NT2/D1 (cell line): ENCODE measurements around the gene RBFOX2.

Source experiments
- DNase-seq: peaks from one replicate; pipeline ENCODE4 v3.0.0-alpha.2; 2011; ENCODE audit warnings: low read depth, low spot score
- H3K27me3 ChIP-seq: 2 replicates; pipeline ENCODE4 v1.6.0; 2011; ENCODE audit warnings: mild to moderate bottlenecking; ENCODE audit not compliant: insufficient read length, insufficient read depth
- H3K36me3 ChIP-seq: 2 replicates; pipeline ENCODE4 v1.6.1; 2011; ENCODE audit warnings: mild to moderate bottlenecking, low read length, mixed read lengths; ENCODE audit not compliant: insufficient read depth, insufficient read length
- H3K4me1 ChIP-seq: 2 replicates; pipeline ENCODE4 v1.5.1; 2011; ENCODE audit not compliant: insufficient read depth, insufficient read length
- H3K4me3 ChIP-seq: 2 replicates; pipeline ENCODE4 v1.5.1; 2011; ENCODE audit warnings: low read depth; ENCODE audit not compliant: insufficient read length
- H3K9ac ChIP-seq: 2 replicates; pipeline ENCODE4 v1.6.0; 2011; ENCODE audit warnings: low read depth; ENCODE audit not compliant: insufficient read length
- H3K9me3 ChIP-seq: 2 replicates; pipeline ENCODE4 v1.5.1; 2011; ENCODE audit warnings: mild to moderate bottlenecking, low read length; ENCODE audit not compliant: insufficient read depth
- SUZ12 ChIP-seq: IDR thresholded peaks from 2 replicates; pipeline ENCODE4 v1.6.1; 2011; ENCODE audit not compliant: insufficient read length, insufficient read depth; ENCODE audit errors: extremely low read depth
- YY1 ChIP-seq: IDR thresholded peaks from 2 replicates; pipeline ENCODE4 v1.6.1; 2011; ENCODE audit not compliant: insufficient read length, insufficient read depth
- ZNF274 ChIP-seq: IDR thresholded peaks from 2 replicates; pipeline ENCODE4 v1.6.1; 2011; ENCODE audit warnings: mild to moderate bottlenecking, low read depth, low read length

Gene RBFOX2

GRCh38 chr22:35860837-35861236 lies 167.8 kb downstream of the RBFOX2 start:
- Histone ChIP-seq H3K4me1 (peaks cover 3% of the 10 kb centered on the region), H3K9ac (no peak overlapping the region), H3K4me3 (no peak overlapping the region), H3K9me3 (no peaks in the 10 kb centered on the region), H3K36me3 (no peaks in the 10 kb centered on the region), H3K27me3 (no peaks in the 10 kb centered on the region)
- no peak for DNase-seq
- TF ChIP-seq SUZ12 (no peak), ZNF274 (no peak), YY1 (no peak)

DNA sequence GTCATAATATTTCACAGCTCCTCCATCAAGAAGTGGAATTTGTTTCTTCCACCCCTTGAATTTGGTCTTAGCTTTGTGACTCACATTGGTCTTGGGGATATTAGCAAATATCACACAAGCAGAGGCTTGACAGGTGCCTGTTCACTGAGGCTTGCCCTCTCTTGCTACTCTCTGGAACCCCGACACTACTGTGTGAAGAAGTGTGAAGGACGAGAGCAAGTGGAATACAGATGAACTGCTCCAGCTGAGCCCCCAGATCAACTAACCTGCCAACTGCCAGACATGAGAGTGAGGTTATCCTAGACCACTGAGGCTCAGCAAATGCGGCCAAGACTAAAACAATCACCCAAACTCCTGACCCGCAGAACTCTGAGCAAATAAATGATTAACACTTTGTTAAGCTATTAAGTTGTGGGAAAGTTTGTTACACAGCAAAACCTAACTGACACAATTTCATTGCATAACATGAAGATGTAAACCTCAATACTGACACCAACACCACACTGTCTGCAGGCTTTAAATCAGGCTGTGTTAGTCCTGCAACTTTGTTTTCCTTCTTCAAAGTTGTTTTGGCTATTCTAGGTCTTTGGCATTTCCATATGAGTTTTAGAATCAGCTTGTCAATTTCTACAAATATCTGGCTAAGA lies 168.4 kb downstream of the RBFOX2 start:
- Histone ChIP-seq H3K4me1 (peaks cover 3% of the 10 kb centered on the region), H3K4me3 (no peak overlapping the region)
- no peak for DNase-seq

DNA sequence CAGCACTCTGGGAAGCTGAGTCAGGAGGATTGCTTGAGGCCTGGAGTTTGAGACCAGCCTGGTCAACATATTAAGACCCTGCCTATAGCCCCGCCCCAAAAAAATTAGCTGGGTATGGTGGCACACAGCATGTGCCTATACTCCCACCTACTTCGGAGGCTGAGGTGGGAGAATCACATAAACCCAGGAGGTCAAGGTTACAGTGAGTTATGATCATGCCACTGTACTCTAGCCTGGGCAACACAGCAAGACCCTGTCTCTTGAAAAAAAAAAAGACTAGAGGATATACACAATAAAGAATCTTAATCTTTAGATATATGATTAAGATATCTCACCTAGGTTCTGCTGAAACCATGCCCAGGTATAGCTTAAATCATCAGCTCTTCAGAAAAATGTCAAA lies 174.3 kb downstream of the RBFOX2 start:
- DNase-seq, result no peak
- TF ChIP-seq ZNF274 (no peak), SUZ12 (no peak), YY1 (no peak)
- no peaks in the 10 kb centered on the region for H3K27me3 ChIP-seq
- no peak overlapping the region for H3K9ac ChIP-seq
- H3K36me3 ChIP-seq, result no peaks in the 10 kb centered on the region
- no peak overlapping the region for H3K4me3 ChIP-seq
- no peaks in the 10 kb centered on the region for H3K9me3 ChIP-seq
- H3K4me1 ChIP-seq, result no peaks in the 10 kb centered on the region

More for the DNA sequence above, 168.4 kb downstream of the RBFOX2 start:
- Histone ChIP-seq H3K36me3 (no peaks in the 10 kb centered on the region), H3K9me3 (no peaks in the 10 kb centered on the region), H3K9ac (no peak overlapping the region), H3K27me3 (no peaks in the 10 kb centered on the region)
- TF ChIP-seq SUZ12 (no peak), YY1 (no peak), ZNF274 (no peak)

GRCh38 chr22:35852076-35852475 lies 176.5 kb downstream of the RBFOX2 start:
- Histone ChIP-seq H3K9me3 (no peaks in the 10 kb centered on the region), H3K27me3 (no peaks in the 10 kb centered on the region), H3K4me3 (no peak overlapping the region), H3K36me3 (no peaks in the 10 kb centered on the region), H3K9ac (no peak overlapping the region), H3K4me1 (no peaks in the 10 kb centered on the region)
- TF ChIP-seq SUZ12 (no peak), YY1 (no peak), ZNF274 (no peak)
- no peak for DNase-seq

DNA sequence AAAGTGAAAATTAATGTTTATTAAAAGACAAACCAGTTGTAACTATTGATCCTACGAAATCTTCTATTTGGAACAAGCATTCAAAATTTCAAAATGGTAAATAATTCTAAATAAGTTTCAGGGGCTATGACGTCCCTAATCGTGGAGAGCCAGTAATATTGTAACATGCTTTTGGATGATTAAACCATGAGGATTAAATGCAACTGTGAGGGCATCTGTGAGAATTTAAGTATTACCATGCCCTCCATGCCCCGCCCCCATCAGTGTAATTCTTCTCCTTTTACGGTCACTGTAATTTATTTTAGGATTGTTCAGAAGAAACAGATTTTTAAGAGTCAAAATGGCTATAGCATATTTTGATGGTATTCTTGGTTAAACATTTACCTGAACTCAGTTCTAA lies 177.8 kb downstream of the RBFOX2 start:
- Histone ChIP-seq H3K4me1 (no peaks in the 10 kb centered on the region), H3K4me3 (no peak overlapping the region), H3K27me3 (no peaks in the 10 kb centered on the region), H3K9me3 (no peaks in the 10 kb centered on the region), H3K9ac (no peak overlapping the region), H3K36me3 (no peaks in the 10 kb centered on the region)
- TF ChIP-seq YY1, result no peak
- TF ChIP-seq SUZ12, result no peak
- no peak for TF ChIP-seq ZNF274
- no peak for DNase-seq

- no peaks in the 10 kb centered on the region for H3K27me3 ChIP-seq
- H3K4me3 ChIP-seq, result no peak overlapping the region
- DNase-seq, result no peak
- no peaks in the 10 kb centered on the region for H3K9me3 ChIP-seq
- H3K9ac ChIP-seq, result no peak overlapping the region
- no peaks in the 10 kb centered on the region for H3K4me1 ChIP-seq
- TF ChIP-seq SUZ12, result no peak
- no peak for TF ChIP-seq ZNF274
- TF ChIP-seq YY1, result no peak
- H3K36me3 ChIP-seq, result no peaks in the 10 kb centered on the region
These were observed 181.8 kb downstream of the RBFOX2 start for GRCh38 chr22:35846804-35847203.

DNA sequence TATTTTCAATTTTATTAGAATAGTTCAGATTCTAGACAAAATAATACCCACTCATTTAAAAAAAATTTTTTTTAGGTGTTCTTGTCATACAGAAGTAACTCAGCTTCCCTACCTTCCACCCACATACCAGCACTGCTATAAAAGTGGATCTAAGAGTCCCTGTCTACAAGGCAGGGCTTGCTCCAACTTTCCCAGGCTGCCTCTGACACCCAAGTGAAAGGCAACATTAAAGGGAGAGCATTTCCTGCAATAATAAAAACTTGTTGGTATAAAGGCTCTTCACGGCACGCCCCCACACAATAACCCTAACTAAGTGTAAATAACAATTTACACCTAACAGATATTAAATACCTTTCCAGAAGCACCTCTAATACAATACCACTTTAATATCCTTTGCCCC lies 183.7 kb downstream of the RBFOX2 start:
- TF ChIP-seq SUZ12, result no peak
- TF ChIP-seq ZNF274, result no peak
- TF ChIP-seq YY1, result no peak
- H3K9ac ChIP-seq, result no peak overlapping the region
- H3K36me3 ChIP-seq, result no peaks in the 10 kb centered on the region
- no peaks in the 10 kb centered on the region for H3K4me1 ChIP-seq
- H3K27me3 ChIP-seq, result no peaks in the 10 kb centered on the region
- H3K9me3 ChIP-seq, result no peaks in the 10 kb centered on the region
- DNase-seq, result no peak
- H3K4me3 ChIP-seq, result no peak overlapping the region

DNA sequence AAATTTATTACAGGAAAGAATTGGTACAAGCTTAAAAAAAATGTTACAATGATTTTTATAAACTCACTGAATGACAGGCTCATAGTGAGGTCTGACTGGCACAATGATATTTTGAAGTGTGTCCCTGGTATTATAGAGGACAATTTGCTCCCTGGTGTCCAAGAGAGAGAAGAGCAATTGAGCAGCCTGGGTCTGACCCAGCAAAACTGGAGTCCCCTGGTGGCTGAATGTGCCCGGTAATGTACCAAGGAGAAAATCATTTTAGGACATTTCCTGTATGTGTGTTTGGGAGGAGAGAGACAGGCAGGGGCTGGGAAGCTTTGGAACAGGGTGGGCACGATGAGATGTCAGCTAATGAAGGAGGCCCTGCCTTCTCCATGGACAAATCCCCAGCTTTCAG lies 185.7 kb downstream of the RBFOX2 start:
- H3K4me1 ChIP-seq, result no peaks in the 10 kb centered on the region
- H3K4me3 ChIP-seq, result no peak overlapping the region
- no peaks in the 10 kb centered on the region for H3K27me3 ChIP-seq
- H3K9ac ChIP-seq, result no peak overlapping the region
- no peaks in the 10 kb centered on the region for H3K36me3 ChIP-seq
- no peaks in the 10 kb centered on the region for H3K9me3 ChIP-seq
- TF ChIP-seq YY1 (no peak), ZNF274 (no peak), SUZ12 (no peak)
- DNase-seq, result no peak
